Stimulated activated memory B cell treated with anti-CD40 and anti-IgM and Interleukin-4, amounts not matched to agents 10 μg/mL and 1 μg/mL and 100 μg/mL, for 72 hours (primary cell): Measurements from ENCODE around the gene GLTPD2.

Source experiments
- ATAC-seq: fragments of 150-1000 bp; cut with Tn5 transposase; 2 replicates; pipeline ENCODE4 v1.10.0; 2021
- H3K27ac Mint-ChIP-seq: one replicate; pipeline ENCODE4 v1.8.0; 2022; ENCODE audit warnings: mild to moderate bottlenecking, mixed read lengths
- H3K27me3 Mint-ChIP-seq: one replicate; pipeline ENCODE4 v1.8.0; 2022; ENCODE audit warnings: mixed read lengths
- H3K36me3 Mint-ChIP-seq: one replicate; pipeline ENCODE4 v1.8.0; 2022; ENCODE audit warnings: mixed read lengths
- H3K4me1 Mint-ChIP-seq: one replicate; pipeline ENCODE4 v1.8.0; 2022; ENCODE audit warnings: mixed read lengths
- H3K4me3 Mint-ChIP-seq: one replicate; pipeline ENCODE4 v1.8.0; 2022; ENCODE audit warnings: mild to moderate bottlenecking, moderate library complexity, mixed read lengths
- H3K9me3 Mint-ChIP-seq: one replicate; pipeline ENCODE4 v1.8.0; 2022; ENCODE audit warnings: mixed read lengths

GLTPD2 gene

DNA sequence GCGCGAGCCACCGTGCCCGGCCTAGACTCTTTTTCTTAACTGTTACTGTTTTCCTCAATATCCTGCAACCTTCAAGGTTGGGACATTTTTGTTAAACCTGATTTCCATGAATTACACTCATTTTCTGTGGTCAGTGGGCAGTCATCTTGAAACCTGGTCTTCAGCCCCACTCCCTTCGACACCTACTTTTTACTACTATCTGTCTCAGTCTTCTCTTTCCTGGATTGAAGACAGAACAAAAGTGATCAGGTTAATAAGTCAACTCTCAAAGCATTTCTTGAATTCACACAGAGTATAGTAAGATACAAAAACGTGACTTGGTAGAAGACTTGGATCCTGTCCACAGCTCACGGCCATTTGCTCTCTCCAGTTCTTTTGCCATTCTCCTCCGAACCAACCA lies 50.5 kb downstream of the GLTPD2 start:
- H3K36me3 Mint-ChIP-seq = peaks cover 27% of the 10 kb centered on the region
- H3K9me3 Mint-ChIP-seq = no peaks in the 10 kb centered on the region
- ATAC-seq = no peak
- H3K4me1 Mint-ChIP-seq = peaks cover 72% of the 10 kb centered on the region
- H3K27ac Mint-ChIP-seq = no peak overlapping the region
- H3K27me3 Mint-ChIP-seq = no peaks in the 10 kb centered on the region
- no peak overlapping the region for H3K4me3 Mint-ChIP-seq
